H1 (cell line): ENCODE data around the gene PNRC1.

Experiments
- EGR1 ChIP-seq: IDR thresholded peaks from 2 replicates; pipeline ENCODE4 v1.6.1; 2011; ENCODE audit warnings: low read depth, low read length, borderline replicate concordance
- EZH2 ChIP-seq: fragments of 200-600 bp; sonication (generic); IDR thresholded peaks from 2 replicates; pipeline ENCODE4 v1.7.1; 2012; ENCODE audit warnings: low read depth, mild to moderate bottlenecking, moderate library complexity, low read length, inconsistent platforms; ENCODE audit not compliant: severe bottlenecking
- JUN ChIP-seq: IDR thresholded peaks from 2 replicates; pipeline ENCODE4 v1.6.1; 2011; ENCODE audit warnings: low read depth, mild to moderate bottlenecking, improper control_type of control experiment, low read length
- TAF1 ChIP-seq: IDR thresholded peaks from 2 replicates; pipeline ENCODE4 v1.6.1; 2011; ENCODE audit warnings: mild to moderate bottlenecking, low read depth, low read length
- ZNF274 ChIP-seq: IDR thresholded peaks from 2 replicates; pipeline ENCODE4 v1.7.0; 2012; ENCODE audit warnings: low read length, borderline replicate concordance; ENCODE audit errors: extremely low read depth
- TF ChIP-seq, protein P1 (sequence below), 3 experiments: IDR thresholded peaks; 1 replicate in 2 of 3; 2 replicates in 1 of 3; pipeline versions ENCODE4 v1.5.1 to v1.6.1; 2011; ENCODE audit warnings: low read length in 3 of 3, mild to moderate bottlenecking in 3 of 3, inconsistent platforms in 2 of 3, low read depth in 1 of 3, moderate library complexity in 1 of 3; ENCODE audit not compliant: insufficient read depth in 1 of 3; ENCODE audit errors: control extremely low read depth in 1 of 3
- TF ChIP-seq, protein P2 (sequence below): IDR thresholded peaks from 2 replicates; pipeline ENCODE4 v1.6.1; 2012; ENCODE audit warnings: inconsistent platforms

DNA sequence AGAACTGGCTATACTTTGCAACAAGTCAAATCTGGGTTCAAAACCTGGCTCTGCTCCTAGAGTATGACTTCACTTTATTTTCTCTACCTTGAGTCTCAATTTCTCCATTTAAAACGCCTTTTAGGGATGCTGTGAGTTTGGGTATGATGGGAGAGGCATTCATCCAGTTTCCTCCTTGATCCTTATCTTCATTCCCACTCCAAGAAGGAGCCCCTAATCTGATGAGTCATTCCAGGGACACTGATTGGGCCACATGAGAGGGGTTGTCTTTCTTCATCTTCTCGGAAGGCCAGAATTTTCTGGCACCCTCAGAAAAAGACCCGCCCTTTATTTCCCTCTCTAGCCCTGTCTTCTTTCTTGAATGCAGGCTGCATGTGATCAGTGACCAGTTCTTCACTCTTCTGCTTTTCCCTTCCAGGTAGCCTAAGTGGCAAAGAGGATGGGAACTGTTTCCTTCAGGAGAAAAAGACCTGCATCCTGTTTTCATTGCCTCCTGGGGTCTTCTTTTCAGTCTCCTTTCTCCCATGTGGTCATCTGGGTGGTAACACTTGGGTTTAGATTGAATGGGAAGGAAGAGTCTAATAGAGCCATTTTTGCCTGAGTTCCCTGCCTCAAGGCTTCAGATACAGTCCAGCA is 32.1 kb upstream of the PNRC1 start:
- no peak for TF ChIP-seq EZH2
- TF ChIP-seq, protein P1, sequence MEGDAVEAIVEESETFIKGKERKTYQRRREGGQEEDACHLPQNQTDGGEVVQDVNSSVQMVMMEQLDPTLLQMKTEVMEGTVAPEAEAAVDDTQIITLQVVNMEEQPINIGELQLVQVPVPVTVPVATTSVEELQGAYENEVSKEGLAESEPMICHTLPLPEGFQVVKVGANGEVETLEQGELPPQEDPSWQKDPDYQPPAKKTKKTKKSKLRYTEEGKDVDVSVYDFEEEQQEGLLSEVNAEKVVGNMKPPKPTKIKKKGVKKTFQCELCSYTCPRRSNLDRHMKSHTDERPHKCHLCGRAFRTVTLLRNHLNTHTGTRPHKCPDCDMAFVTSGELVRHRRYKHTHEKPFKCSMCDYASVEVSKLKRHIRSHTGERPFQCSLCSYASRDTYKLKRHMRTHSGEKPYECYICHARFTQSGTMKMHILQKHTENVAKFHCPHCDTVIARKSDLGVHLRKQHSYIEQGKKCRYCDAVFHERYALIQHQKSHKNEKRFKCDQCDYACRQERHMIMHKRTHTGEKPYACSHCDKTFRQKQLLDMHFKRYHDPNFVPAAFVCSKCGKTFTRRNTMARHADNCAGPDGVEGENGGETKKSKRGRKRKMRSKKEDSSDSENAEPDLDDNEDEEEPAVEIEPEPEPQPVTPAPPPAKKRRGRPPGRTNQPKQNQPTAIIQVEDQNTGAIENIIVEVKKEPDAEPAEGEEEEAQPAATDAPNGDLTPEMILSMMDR (IDR thresholded peaks at IDR 0.05; ENCODE audit: control extremely low read depth in 1 of 3, insufficient read depth in 1 of 3, low read depth in 1 of 3, low read length in 3 of 3): no peak
- TF ChIP-seq EGR1: no peak
- no peak for TF ChIP-seq JUN
- no peak for TF ChIP-seq TAF1
- TF ChIP-seq, protein P2, sequence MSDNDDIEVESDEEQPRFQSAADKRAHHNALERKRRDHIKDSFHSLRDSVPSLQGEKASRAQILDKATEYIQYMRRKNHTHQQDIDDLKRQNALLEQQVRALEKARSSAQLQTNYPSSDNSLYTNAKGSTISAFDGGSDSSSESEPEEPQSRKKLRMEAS: peak; percentile 70
- no peak for TF ChIP-seq ZNF274
